Tibial artery (tissue), 4 donors: Measurements from ENCODE around the gene NCBP2L.
A peak's percentile ranks its signal among the peaks of the same experiment; 100 is the strongest.
"Not testable (repeated sequence)": the region's sequence is repeated elsewhere in the genome, so short reads cannot be mapped to it uniquely, and the experiment has no call there.

ENCODE experiments used
- DNase-seq, 2 donors: peaks; one replicate each; pipeline ENCODE4 v3.0.0-alpha.2; 2019
- H3K27ac ChIP-seq, 2 donors: fragments of 200-600 bp; sonication (generic) in 1 of 2; 1 replicate in 1 of 2; 2 replicates in 1 of 2; pipeline ENCODE4 v1.5.1; 2018 to 2019; ENCODE audit warnings: mild to moderate bottlenecking in 1 of 2
- H3K27me3 ChIP-seq, 2 donors: fragments of 200-600 bp; sonication (generic) in 1 of 2; one replicate each; pipeline versions ENCODE4 v1.5.1 to v1.6.0; 2016 to 2019
- H3K36me3 ChIP-seq, 3 donors: fragments of 200-600 bp; sonication (generic) in 2 of 3; one replicate each; pipeline ENCODE4 v1.5.1; 2016 to 2019; ENCODE audit warnings: mild to moderate bottlenecking in 2 of 3
- H3K4me1 ChIP-seq, 4 donors: fragments of 200-600 bp; sonication (generic) in 2 of 4; 1 replicate in 3 of 4; 2 replicates in 1 of 4; pipeline ENCODE4 v1.5.1; 2016 to 2019
- H3K4me3 ChIP-seq, 2 donors: fragments of 200-600 bp; sonication (generic) in 1 of 2; 1 replicate in 1 of 2; 2 replicates in 1 of 2; pipeline ENCODE4 v1.5.1; 2018 to 2019; ENCODE audit warnings: mild to moderate bottlenecking in 2 of 2
- H3K9me3 ChIP-seq, 3 donors: fragments of 200-600 bp; sonication (generic) in 1 of 3; one replicate each; pipeline ENCODE4 v1.5.1; 2016 to 2019
- intact Hi-C: fragments of 100-400 bp; cut with DNase I; formaldehyde crosslinking; loops from one replicate; pipeline ENCODE4 v1.15.0; 2023; ENCODE audit warnings: low total_unique reads
- TF ChIP-seq, protein P1 (sequence below), 2 experiments: fragments of 200-600 bp in 1 of 2; fragments of 450-650 bp in 1 of 2; IDR thresholded peaks; one replicate each; pipeline ENCODE4 v1.5.1; 2017 to 2019; ENCODE audit warnings: antibody characterized with exemption in 2 of 2, mild to moderate bottlenecking in 1 of 2, moderate library complexity in 1 of 2

The NCBP2L gene

DNA sequence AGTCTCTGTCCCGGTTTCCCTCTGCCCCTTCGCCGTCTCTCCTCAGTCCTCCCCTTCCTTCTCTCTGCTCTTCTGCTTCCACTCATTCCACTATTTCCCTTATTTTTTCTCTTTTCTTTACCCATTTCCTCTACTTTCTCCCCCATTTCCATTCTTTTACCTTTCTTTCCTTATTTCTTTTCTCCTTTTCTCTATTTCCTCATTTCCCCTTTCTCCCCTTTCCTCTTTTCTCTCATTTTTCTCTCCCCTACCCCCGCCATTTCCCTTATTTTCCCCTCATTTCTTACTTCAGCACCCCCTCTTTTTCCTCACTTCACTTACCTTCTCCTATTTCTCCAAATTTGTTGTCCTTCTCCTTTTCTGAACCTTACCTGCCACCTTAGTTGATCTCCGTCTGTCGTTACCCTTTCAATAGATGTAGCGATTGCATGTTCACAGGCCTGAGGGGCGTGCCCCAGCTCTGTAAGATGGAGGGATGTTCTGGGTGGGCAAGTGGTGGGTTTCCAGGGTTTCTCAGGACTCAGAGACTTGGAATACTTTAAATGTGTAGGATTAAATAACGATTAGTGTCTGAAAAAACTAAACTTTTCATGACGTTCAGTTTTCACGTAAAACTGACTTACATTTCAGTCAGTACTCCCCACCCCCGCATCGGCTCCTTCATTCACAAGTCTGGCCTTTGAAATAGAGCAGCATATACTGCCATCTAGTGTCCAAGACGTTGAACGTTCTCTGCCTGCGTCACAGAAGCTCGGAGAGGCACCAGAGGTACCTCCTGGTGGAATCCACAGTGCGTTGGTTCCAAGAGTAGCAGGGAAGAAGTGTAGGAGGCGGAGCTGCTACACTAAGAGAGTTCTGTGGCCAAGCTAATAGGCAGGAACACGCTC lies 641 bp upstream of the NCBP2L start:
- DNase-seq: peak; percentile 88 to 89
- Histone ChIP-seq H3K9me3 (no peaks in the 10 kb centered on the region), H3K36me3 (no peaks in the 10 kb centered on the region), H3K4me3 (peak overlapping the region; percentile 70 to 71), H3K27me3 (no peaks in the 10 kb centered on the region), H3K27ac (peak overlapping the region; percentile 88 to 94), H3K4me1 (peaks cover 0 to 20% (median 7%) of the 10 kb centered on the region in 4 donors)
- intact Hi-C loops: loop anchor here (5.0 kb wide), 2 partner anchors 105 to 120 kb away; no protein-coding TSS in a partner anchor
- TF ChIP-seq, protein P1, sequence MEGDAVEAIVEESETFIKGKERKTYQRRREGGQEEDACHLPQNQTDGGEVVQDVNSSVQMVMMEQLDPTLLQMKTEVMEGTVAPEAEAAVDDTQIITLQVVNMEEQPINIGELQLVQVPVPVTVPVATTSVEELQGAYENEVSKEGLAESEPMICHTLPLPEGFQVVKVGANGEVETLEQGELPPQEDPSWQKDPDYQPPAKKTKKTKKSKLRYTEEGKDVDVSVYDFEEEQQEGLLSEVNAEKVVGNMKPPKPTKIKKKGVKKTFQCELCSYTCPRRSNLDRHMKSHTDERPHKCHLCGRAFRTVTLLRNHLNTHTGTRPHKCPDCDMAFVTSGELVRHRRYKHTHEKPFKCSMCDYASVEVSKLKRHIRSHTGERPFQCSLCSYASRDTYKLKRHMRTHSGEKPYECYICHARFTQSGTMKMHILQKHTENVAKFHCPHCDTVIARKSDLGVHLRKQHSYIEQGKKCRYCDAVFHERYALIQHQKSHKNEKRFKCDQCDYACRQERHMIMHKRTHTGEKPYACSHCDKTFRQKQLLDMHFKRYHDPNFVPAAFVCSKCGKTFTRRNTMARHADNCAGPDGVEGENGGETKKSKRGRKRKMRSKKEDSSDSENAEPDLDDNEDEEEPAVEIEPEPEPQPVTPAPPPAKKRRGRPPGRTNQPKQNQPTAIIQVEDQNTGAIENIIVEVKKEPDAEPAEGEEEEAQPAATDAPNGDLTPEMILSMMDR (IDR thresholded peaks at IDR 0.05): peak; percentile 52 to 82

DNA sequence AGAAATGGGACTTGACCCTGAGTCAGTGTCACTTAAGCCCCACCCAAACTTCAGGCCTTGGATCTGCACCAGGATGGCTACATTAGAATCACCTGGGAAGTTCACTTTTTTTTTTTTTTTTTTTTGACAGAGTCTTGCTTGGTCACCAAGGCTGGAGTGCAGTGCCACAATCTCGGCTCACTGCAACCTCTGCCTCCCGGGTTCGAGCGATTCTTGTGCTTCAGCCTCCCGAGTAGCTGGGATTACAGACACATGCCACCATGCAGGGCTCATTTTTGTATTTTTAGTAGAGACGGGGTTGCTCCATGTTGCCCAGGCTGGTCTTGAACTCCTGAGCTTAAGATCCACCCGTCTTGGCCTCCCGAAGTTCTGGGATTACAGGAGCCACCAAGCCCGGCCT lies 3.0 kb downstream of the NCBP2L start:
- Histone ChIP-seq H3K9me3 (no peaks in the 10 kb centered on the region), H3K27ac (no peak overlapping the region), H3K4me1 (no peaks in the 10 kb centered on the region), H3K27me3 (no peaks in the 10 kb centered on the region), H3K4me3 (no peak overlapping the region), H3K36me3 (no peaks in the 10 kb centered on the region)
- DNase-seq: no peak
- TF ChIP-seq, protein P1 (IDR thresholded peaks at IDR 0.05): no peak
- intact Hi-C loops: no loop called here

DNA sequence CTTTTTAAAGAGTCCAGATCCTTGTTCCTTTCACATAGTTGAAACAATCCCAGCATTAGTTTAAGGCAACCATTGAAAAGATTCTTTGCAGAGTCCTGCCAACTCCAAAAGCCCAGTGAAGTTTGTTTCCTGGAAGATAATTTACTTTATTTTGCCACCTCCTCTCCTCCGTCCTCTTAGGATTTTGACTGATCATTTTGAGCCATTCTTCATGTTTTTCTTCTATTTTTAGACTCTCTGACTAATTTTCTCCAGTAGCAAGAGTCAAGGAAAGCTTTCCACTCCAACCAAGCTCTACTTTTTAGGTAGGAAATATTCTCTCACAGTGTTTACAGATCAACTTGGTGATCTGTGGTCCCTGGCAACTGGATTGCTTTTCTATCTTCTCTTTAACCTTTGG lies 10.3 kb downstream of the NCBP2L start:
- TF ChIP-seq, protein P1 (IDR thresholded peaks at IDR 0.05): no peak
- Histone ChIP-seq H3K27ac (peak overlapping the region; percentile 50 to 52), H3K36me3 (no peaks in the 10 kb centered on the region), H3K9me3 (no peaks in the 10 kb centered on the region), H3K4me1 (peaks cover 0 to 16% (median 3%) of the 10 kb centered on the region in 4 donors), H3K4me3 (no peak overlapping the region), H3K27me3 (no peaks in the 10 kb centered on the region)
- intact Hi-C loops: no loop called here
- DNase-seq: no peak

DNA sequence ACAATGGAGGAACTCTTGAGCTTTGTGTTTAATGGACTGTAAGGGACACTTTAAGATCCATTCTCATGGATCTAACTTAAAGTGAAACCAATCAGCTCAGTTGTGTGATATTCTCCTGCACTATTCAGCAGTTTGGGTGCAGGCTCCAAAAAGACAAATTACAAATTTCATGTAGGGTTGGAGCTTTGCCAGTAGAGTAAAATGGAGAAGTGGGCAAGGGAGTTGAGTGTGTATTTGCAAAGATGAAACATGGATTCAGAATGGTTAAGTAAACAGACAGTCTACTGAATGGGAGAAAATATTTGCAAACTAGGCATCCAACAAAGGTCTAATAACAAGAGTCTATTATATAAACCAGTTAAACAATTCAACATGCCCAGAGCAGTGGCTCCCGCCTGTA lies 26.9 kb downstream of the NCBP2L start:
- H3K9me3 ChIP-seq: peaks cover 0 to 13% (median 11%) of the 10 kb centered on the region in 3 donors
- no peak for DNase-seq
- no peaks in the 10 kb centered on the region for H3K36me3 ChIP-seq
- H3K4me3 ChIP-seq: no peak overlapping the region
- intact Hi-C loops: no loop called here
- TF ChIP-seq, protein P1 (IDR thresholded peaks at IDR 0.05): no peak
- H3K27me3 ChIP-seq: no peaks in the 10 kb centered on the region
- no peaks in the 10 kb centered on the region for H3K4me1 ChIP-seq
- no peak overlapping the region for H3K27ac ChIP-seq

DNA sequence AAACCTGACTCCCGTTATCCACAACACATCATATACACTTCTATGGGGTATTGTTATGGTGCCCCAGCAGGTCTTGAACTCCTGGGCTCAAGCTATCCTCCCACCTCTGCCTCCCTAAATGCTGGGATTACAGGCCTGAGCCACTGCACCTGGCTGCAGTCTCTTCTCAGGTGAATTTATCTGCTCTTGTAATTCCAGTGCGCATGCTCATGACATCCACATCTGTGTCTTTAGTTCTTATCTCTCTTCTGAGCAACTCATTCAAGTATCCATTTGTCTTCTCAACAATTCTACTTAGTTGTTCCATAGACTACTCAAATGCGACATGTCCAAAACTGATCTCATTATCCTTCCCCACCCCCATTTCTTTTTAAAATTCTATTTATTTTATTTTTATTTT lies 27.6 kb downstream of the NCBP2L start:
- Histone ChIP-seq H3K27ac (no peak overlapping the region), H3K27me3 (no peaks in the 10 kb centered on the region), H3K4me3 (no peak overlapping the region), H3K36me3 (no peaks in the 10 kb centered on the region), H3K9me3 (peaks cover 0 to 13% (median 11%) of the 10 kb centered on the region in 3 donors), H3K4me1 (no peaks in the 10 kb centered on the region)
- no peak for DNase-seq
- TF ChIP-seq, protein P1 (IDR thresholded peaks at IDR 0.05): no peak
- intact Hi-C loops: no loop called here

DNA sequence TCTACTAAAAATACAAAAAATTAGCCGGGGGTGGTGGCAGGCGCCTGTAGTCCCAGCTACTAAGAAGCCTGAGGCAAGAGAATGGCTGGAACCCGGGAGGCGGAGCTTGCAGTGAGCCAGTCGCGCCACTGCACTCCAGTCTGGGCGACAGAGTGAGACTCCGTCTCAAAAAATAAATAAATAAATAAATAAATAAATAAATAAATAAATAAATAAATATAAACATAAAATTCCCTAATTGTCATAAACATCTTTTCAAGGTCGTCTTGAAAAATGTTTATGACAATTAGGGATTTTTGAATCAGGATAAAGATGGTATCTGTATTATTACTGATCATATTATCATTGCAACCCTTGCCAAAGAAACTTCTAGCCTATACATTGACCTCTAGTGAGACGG lies 32.5 kb downstream of the NCBP2L start:
- H3K9me3 ChIP-seq, H3K4me3 ChIP-seq, H3K27me3 ChIP-seq, H3K27ac ChIP-seq, H3K36me3 ChIP-seq, H3K4me1 ChIP-seq, intact Hi-C loops, DNase-seq: not testable (repeated sequence)
